H9 (cell line): Measurements from ENCODE around the gene STK35. TPM values are rescaled to one million over a fixed set of nuclear protein-coding genes. Genes with fewer than 3 reads are reported as not detected.

ENCODE experiments used
- DNase-seq: peaks from one replicate; pipeline ENCODE4 v3.0.0-alpha.2; 2017
- H2AFZ ChIP-seq: one replicate; pipeline ENCODE4 v1.6.1; 2013; ENCODE audit warnings: mild to moderate bottlenecking, low read length, control low read depth, moderate library complexity
- H2AK5ac ChIP-seq: 2 replicates; pipeline ENCODE4 v1.6.1; 2013; ENCODE audit warnings: low read length, control low read depth, mixed read lengths; ENCODE audit not compliant: insufficient read length
- H2BK120ac ChIP-seq: one replicate; pipeline ENCODE4 v1.6.1; 2013; ENCODE audit warnings: low read depth, mild to moderate bottlenecking, low read length, control low read depth, inconsistent platforms; ENCODE audit not compliant: poor library complexity, severe bottlenecking
- H2BK12ac ChIP-seq: 2 replicates; pipeline ENCODE4 v1.6.1; 2013; ENCODE audit warnings: low read length, control low read depth, mixed read lengths, low read depth; ENCODE audit not compliant: insufficient read length
- H2BK15ac ChIP-seq: 2 replicates; pipeline ENCODE4 v1.6.1; 2013; ENCODE audit warnings: low read depth, low read length, control low read depth
- H2BK20ac ChIP-seq: one replicate; pipeline ENCODE4 v1.6.1; 2013; ENCODE audit warnings: low read depth, mild to moderate bottlenecking, low read length, control low read depth, inconsistent platforms; ENCODE audit not compliant: poor library complexity, severe bottlenecking
- H2BK5ac ChIP-seq: 2 replicates; pipeline ENCODE4 v1.6.1; 2013; ENCODE audit warnings: low read length, control low read depth, mixed read lengths; ENCODE audit not compliant: insufficient read length
- H3K14ac ChIP-seq: 2 replicates; pipeline ENCODE4 v1.6.1; 2013; ENCODE audit warnings: low read length, control low read depth; ENCODE audit not compliant: insufficient read depth
- H3K18ac ChIP-seq: 2 replicates; pipeline ENCODE4 v1.6.1; 2013; ENCODE audit warnings: low read depth, mild to moderate bottlenecking, mixed read lengths, low read length, control low read depth; ENCODE audit not compliant: insufficient read length
- H3K23ac ChIP-seq: 2 replicates; pipeline ENCODE4 v1.6.1; 2013; ENCODE audit warnings: low read length, control low read depth, mixed read lengths, low read depth; ENCODE audit not compliant: insufficient read length
- H3K23me2 ChIP-seq: 2 replicates; pipeline ENCODE4 v1.6.1; 2013; ENCODE audit warnings: low read depth, mild to moderate bottlenecking, mixed read lengths, low read length, control low read depth; ENCODE audit not compliant: insufficient read length, poor library complexity, severe bottlenecking
- H3K27ac ChIP-seq: 2 replicates; pipeline ENCODE4 v1.5.1; 2013; ENCODE audit warnings: low read length, control low read depth, mixed read lengths, low read depth; ENCODE audit not compliant: insufficient read length
- H3K27me3 ChIP-seq: 2 replicates; pipeline ENCODE4 v1.6.1; 2013; ENCODE audit warnings: low read length, control low read depth, inconsistent platforms; ENCODE audit not compliant: insufficient read depth
- H3K4ac ChIP-seq: 2 replicates; pipeline ENCODE4 v1.6.1; 2013; ENCODE audit warnings: low read depth, mild to moderate bottlenecking, control low read depth, inconsistent platforms, low read length, moderate library complexity
- H3K4me1 ChIP-seq: 2 replicates; pipeline ENCODE4 v1.6.1; 2013; ENCODE audit warnings: low read length, control low read depth, inconsistent platforms; ENCODE audit not compliant: insufficient read depth
- H3K4me2 ChIP-seq: 2 replicates; pipeline ENCODE4 v1.6.1; 2013; ENCODE audit warnings: low read length, control low read depth, mixed read lengths; ENCODE audit not compliant: insufficient read length, insufficient read depth
- H3K56ac ChIP-seq: 2 replicates; pipeline ENCODE4 v1.6.1; 2013; ENCODE audit warnings: low read depth, mild to moderate bottlenecking, mixed read lengths, low read length, control low read depth; ENCODE audit not compliant: insufficient read length
- H3K79me1 ChIP-seq: 2 replicates; pipeline ENCODE4 v1.6.1; 2013; ENCODE audit warnings: low read depth, mild to moderate bottlenecking, moderate library complexity, low read length, control low read depth, inconsistent platforms; ENCODE audit not compliant: insufficient read depth, poor library complexity, severe bottlenecking
- H3K79me2 ChIP-seq: 2 replicates; pipeline ENCODE4 v1.6.1; 2013; ENCODE audit warnings: low read length, control low read depth, inconsistent platforms; ENCODE audit not compliant: insufficient read depth
- H3K9ac ChIP-seq: 2 replicates; pipeline ENCODE4 v1.6.1; 2013; ENCODE audit warnings: low read length, control low read depth, mixed read lengths; ENCODE audit not compliant: insufficient read length; ENCODE audit errors: extremely low read depth
- H3K9me3 ChIP-seq: one replicate; pipeline ENCODE4 v1.6.1; 2013; ENCODE audit warnings: low read depth, low read length, inconsistent platforms; ENCODE audit not compliant: control insufficient read depth
- H3T11ph ChIP-seq: one replicate; pipeline ENCODE4 v1.6.1; 2013; ENCODE audit warnings: mild to moderate bottlenecking, low read length, control low read depth, inconsistent platforms
- H4K20me1 ChIP-seq: one replicate; pipeline ENCODE4 v1.6.1; 2013; ENCODE audit not compliant: control insufficient read depth, insufficient read length, insufficient read depth
- H4K5ac ChIP-seq: 2 replicates; pipeline ENCODE4 v1.6.1; 2013; ENCODE audit warnings: low read depth, mild to moderate bottlenecking, mixed read lengths, low read length, control low read depth; ENCODE audit not compliant: insufficient read length
- H4K8ac ChIP-seq: replicated peaks from 2 replicates; pipeline ENCODE4 v1.6.1; 2013; ENCODE audit warnings: low read length, control low read depth, mixed read lengths, low read depth; ENCODE audit not compliant: insufficient read length
- H4K91ac ChIP-seq: 2 replicates; pipeline ENCODE4 v1.6.1; 2013; ENCODE audit warnings: low read depth, mild to moderate bottlenecking, moderate library complexity, mixed read lengths, low read length, control low read depth; ENCODE audit not compliant: insufficient read length
- H3K27ac Mint-ChIP-seq, 3 experiments: 2 replicates in 2 of 3; 3 replicates in 1 of 3; pipeline ENCODE4 v1.8.0; 2020 to 2021; ENCODE audit warnings: mixed read lengths in 3 of 3, mild to moderate bottlenecking in 1 of 3, moderate library complexity in 1 of 3
- H3K27me3 Mint-ChIP-seq: 2 replicates; pipeline ENCODE4 v1.8.0; 2021; ENCODE audit warnings: low read depth, mild to moderate bottlenecking, moderate library complexity, mixed read lengths
- H3K36me3 Mint-ChIP-seq, 3 experiments: 2 replicates in 2 of 3; 3 replicates in 1 of 3; pipeline ENCODE4 v1.8.0; 2020 to 2021; ENCODE audit warnings: low read depth in 3 of 3, mixed read lengths in 3 of 3; ENCODE audit not compliant: insufficient read depth in 1 of 3
- H3K4me1 Mint-ChIP-seq, 2 experiments: 2 replicates each; pipeline ENCODE4 v1.8.0; 2020; ENCODE audit warnings: mixed read lengths in 2 of 2
- H3K4me3 Mint-ChIP-seq, 2 experiments: 2 replicates in 1 of 2; 3 replicates in 1 of 2; pipeline ENCODE4 v1.8.0; 2020 to 2021; ENCODE audit warnings: mild to moderate bottlenecking in 2 of 2, mixed read lengths in 2 of 2, moderate library complexity in 1 of 2
- H3K9me3 Mint-ChIP-seq, 2 experiments: 2 replicates in 1 of 2; 3 replicates in 1 of 2; pipeline ENCODE4 v1.8.0; 2020; ENCODE audit warnings: mild to moderate bottlenecking in 2 of 2, mixed read lengths in 2 of 2, moderate library complexity in 1 of 2
- WGBS: extraction: QIAGEN DNeasy Blood & Tissue Kit; methylation state at CpG from one replicate; pipeline ENCODE4 v1.1.7; 2013; ENCODE audit warnings: missing lambda C conversion rate, low lambda C conversion rate, mixed read lengths; ENCODE audit not compliant: insufficient read length; ENCODE audit errors: extremely low coverage; 5-methylcytosine and 5-hydroxymethylcytosine counted together
- total RNA-seq: library from RNA; stranded (reverse); gene quantifications from 2 replicates; pipeline ENCODE4 v1.2.1, GENCODE V29; 2021
- TF ChIP-seq, protein P1 (sequence below): fragments of 200-600 bp; sonication (generic); conservative IDR thresholded peaks from 3 replicates; pipeline ENCODE4 v1.8.0; 2021; ENCODE audit warnings: antibody characterized with exemption, mild to moderate bottlenecking

Gene STK35
- total RNA-seq, 1 experiment from 2014 or later, result 66.2 TPM

DNA sequence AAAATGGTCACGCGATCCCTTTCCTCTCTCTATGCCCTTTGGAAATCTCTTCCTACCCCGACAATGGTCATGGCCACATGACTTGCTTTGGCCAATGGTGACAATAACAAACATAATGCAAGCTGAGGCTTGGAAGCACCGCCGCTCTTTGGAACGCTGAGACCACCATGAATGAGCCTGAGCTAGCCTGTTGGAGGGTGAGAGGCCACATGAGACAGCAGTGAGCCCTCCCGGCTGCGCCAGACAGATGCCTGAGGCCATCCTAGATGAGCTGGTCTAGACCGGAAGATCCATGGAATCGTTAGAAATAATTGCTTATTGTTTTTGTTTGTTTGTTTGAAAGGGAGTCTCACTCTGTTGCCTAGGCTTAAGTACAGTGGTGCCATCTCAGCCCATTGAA, 64.2 kb downstream of the STK35 start:
- Histone ChIP-seq H3T11ph (no peak overlapping the region), H3K23ac (no peak overlapping the region), H3K79me1 (no peaks in the 10 kb centered on the region), H4K20me1 (no peaks in the 10 kb centered on the region), H3K56ac (no peak overlapping the region), H2BK12ac (no peak overlapping the region), H3K27me3 (no peaks in the 10 kb centered on the region), H3K27ac (no peak overlapping the region), H2AFZ (no peak overlapping the region), H3K9me3 (no peaks in the 10 kb centered on the region), H4K5ac (no peak overlapping the region), H2BK5ac (no peak overlapping the region), H3K18ac (no peak overlapping the region), H3K23me2 (no peaks in the 10 kb centered on the region), H3K14ac (no peak overlapping the region), H2BK20ac (no peak overlapping the region), H4K91ac (no peak overlapping the region), H3K79me2 (no peaks in the 10 kb centered on the region), H3K9ac (no peak overlapping the region), H2BK15ac (no peak overlapping the region), H3K4ac (no peak overlapping the region), H3K4me2 (no peak overlapping the region), H2AK5ac (no peak overlapping the region), H3K4me1 (no peaks in the 10 kb centered on the region), H4K8ac (no peak overlapping the region), H2BK120ac (no peak overlapping the region)
- Mint-ChIP-seq H3K9me3 (no peaks in the 10 kb centered on the region), H3K36me3 (no peaks in the 10 kb centered on the region), H3K4me3 (no peak overlapping the region), H3K27me3 (peaks cover 12% of the 10 kb centered on the region), H3K4me1 (peaks cover 0 to 3% of the 10 kb centered on the region in 2 experiments; a peak in 1 of 4 replicates), H3K27ac (no peak overlapping the region; a peak in 2 of 7 replicates)
- WGBS, result no CpG with 5 or more reads among the region's 10 CpGs
- DNase-seq, result no peak
- TF ChIP-seq, protein P1, sequence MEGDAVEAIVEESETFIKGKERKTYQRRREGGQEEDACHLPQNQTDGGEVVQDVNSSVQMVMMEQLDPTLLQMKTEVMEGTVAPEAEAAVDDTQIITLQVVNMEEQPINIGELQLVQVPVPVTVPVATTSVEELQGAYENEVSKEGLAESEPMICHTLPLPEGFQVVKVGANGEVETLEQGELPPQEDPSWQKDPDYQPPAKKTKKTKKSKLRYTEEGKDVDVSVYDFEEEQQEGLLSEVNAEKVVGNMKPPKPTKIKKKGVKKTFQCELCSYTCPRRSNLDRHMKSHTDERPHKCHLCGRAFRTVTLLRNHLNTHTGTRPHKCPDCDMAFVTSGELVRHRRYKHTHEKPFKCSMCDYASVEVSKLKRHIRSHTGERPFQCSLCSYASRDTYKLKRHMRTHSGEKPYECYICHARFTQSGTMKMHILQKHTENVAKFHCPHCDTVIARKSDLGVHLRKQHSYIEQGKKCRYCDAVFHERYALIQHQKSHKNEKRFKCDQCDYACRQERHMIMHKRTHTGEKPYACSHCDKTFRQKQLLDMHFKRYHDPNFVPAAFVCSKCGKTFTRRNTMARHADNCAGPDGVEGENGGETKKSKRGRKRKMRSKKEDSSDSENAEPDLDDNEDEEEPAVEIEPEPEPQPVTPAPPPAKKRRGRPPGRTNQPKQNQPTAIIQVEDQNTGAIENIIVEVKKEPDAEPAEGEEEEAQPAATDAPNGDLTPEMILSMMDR, result no peak
